HG03175 (cell line): Measurements from ENCODE around the gene ARHGAP15.

Experiments used
- ATAC-seq: cut with Tn5 transposase; IDR thresholded peaks from one replicate; pipeline ENCODE4 v1.9.1; 2021; ENCODE audit warnings: mild to moderate bottlenecking, moderate library complexity; ENCODE audit not compliant: unreplicated experiment

ARHGAP15 gene

GRCh38 chr2:143259368-143259958, 130.2 kb downstream of the ARHGAP15 start:
- peak; percentile 59 for ATAC-seq

- no peak for ATAC-seq
Observed at GRCh38 chr2:143261986-143262385, 132.8 kb downstream of the ARHGAP15 start.

GRCh38 chr2:143262389-143262788, 133.2 kb downstream of the ARHGAP15 start:
- ATAC-seq, result no peak

GRCh38 chr2:143263066-143263625, 133.9 kb downstream of the ARHGAP15 start:
- ATAC-seq, result no peak

- ATAC-seq, result no peak
Observed at GRCh38 chr2:143264851-143265250, 135.6 kb downstream of the ARHGAP15 start.

GRCh38 chr2:143279672-143280071, 150.5 kb downstream of the ARHGAP15 start:
- ATAC-seq, result no peak

- ATAC-seq, result no peak
Observed at GRCh38 chr2:143280097-143280757, 151.0 kb downstream of the ARHGAP15 start.

GRCh38 chr2:143282684-143283083, 153.5 kb downstream of the ARHGAP15 start:
- ATAC-seq, result no peak

- peak; percentile 83 for ATAC-seq
Observed at GRCh38 chr2:143284087-143284675, 155.0 kb downstream of the ARHGAP15 start.

- no peak for ATAC-seq
Observed at GRCh38 chr2:143289025-143289424, 159.8 kb downstream of the ARHGAP15 start.

- no peak for ATAC-seq
Observed at GRCh38 chr2:143290221-143290620, 161.0 kb downstream of the ARHGAP15 start.

GRCh38 chr2:143294068-143294467, 164.8 kb downstream of the ARHGAP15 start:
- ATAC-seq, result no peak

- ATAC-seq, result peak; percentile 61
Observed at GRCh38 chr2:143296089-143296488, 166.9 kb downstream of the ARHGAP15 start.

GRCh38 chr2:143297182-143297581, 168.0 kb downstream of the ARHGAP15 start:
- no peak for ATAC-seq

GRCh38 chr2:143300536-143300935, 171.3 kb downstream of the ARHGAP15 start:
- ATAC-seq, result no peak

GRCh38 chr2:143311426-143311825, 182.2 kb downstream of the ARHGAP15 start:
- no peak for ATAC-seq

- no peak for ATAC-seq
Observed at GRCh38 chr2:143312441-143312840, 183.2 kb downstream of the ARHGAP15 start.

GRCh38 chr2:143313861-143314260, 184.6 kb downstream of the ARHGAP15 start:
- ATAC-seq, result no peak

- ATAC-seq, result no peak
Observed at GRCh38 chr2:143321994-143322393, 192.8 kb downstream of the ARHGAP15 start.

GRCh38 chr2:143329288-143329687, 200.1 kb downstream of the ARHGAP15 start:
- no peak for ATAC-seq

GRCh38 chr2:143333168-143333791, 204.1 kb downstream of the ARHGAP15 start:
- ATAC-seq, result no peak

- no peak for ATAC-seq
Observed at GRCh38 chr2:143333847-143334246, 204.6 kb downstream of the ARHGAP15 start.
